ENCODE measurements around the gene ZNF19.

DNA sequence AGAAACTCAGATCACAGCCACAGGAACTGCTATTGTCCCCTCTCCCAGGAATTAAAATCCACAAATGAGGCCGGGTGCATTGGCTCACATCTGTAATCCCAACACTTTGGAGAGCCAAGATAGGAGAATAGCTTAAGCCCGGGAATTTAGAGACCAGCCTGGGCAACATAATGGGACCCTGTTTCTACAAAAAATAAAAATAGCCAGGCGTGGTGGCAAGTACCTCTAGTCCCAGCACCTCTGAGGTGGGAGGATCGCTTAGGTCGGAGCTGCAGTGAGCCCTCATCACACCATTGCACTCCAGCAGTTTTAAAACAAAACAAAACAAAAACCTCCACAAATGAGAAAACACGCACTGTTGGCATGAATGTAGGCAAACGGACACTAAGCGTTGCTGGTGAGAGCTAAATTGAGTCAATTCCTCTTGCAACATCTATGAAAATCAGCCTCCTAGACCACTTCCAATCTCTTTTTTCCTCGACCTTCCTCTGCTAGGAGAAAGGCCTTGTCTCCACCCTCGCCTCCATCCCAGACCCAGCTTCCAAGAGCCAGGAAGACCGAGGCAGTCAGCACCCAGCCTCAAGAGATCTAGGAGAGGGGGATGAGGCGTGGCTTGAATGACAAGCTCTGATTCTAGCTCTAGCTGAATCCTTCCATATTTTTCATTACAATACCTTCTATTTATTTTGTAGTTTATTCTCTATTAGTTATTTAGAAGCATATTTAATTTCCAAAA is 62.1 kb downstream of the ZNF19 start:
- TF ChIP-seq, protein P1, sequence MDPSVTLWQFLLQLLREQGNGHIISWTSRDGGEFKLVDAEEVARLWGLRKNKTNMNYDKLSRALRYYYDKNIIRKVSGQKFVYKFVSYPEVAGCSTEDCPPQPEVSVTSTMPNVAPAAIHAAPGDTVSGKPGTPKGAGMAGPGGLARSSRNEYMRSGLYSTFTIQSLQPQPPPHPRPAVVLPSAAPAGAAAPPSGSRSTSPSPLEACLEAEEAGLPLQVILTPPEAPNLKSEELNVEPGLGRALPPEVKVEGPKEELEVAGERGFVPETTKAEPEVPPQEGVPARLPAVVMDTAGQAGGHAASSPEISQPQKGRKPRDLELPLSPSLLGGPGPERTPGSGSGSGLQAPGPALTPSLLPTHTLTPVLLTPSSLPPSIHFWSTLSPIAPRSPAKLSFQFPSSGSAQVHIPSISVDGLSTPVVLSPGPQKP (IDR thresholded peaks at IDR 0.05; ENCODE audit: low read depth, low read length) = no peak
- TF ChIP-seq POLR2A (IDR thresholded peaks at IDR 0.05; ENCODE audit: low read length) = no peak
- no peak for TF ChIP-seq RAD21 (conservative IDR thresholded peaks at IDR 0.05 in 1 of 2, IDR thresholded peaks at IDR 0.05 in 1 of 2)
- TF ChIP-seq KDM1A (IDR thresholded peaks at IDR 0.05; ENCODE audit: low read depth) = 0 out of 2 replicates have a peak, but pooled peaks have one; percentile 22
- TF ChIP-seq CTCF (IDR thresholded peaks at IDR 0.05) = no peak
- no peak for TF ChIP-seq RNF2 (IDR thresholded peaks at IDR 0.05; ENCODE audit: borderline replicate concordance, low read depth)
- no peak for TF ChIP-seq KDM5A (IDR thresholded peaks at IDR 0.05)
- no peak for TF ChIP-seq NR3C1 (IDR thresholded peaks at IDR 0.05)
- TF ChIP-seq CHD2 (IDR thresholded peaks at IDR 0.05; ENCODE audit: low read length, partially characterized antibody) = no peak
- no peak for TF ChIP-seq EP300 (IDR thresholded peaks at IDR 0.05)
- TF ChIP-seq ZC3H11A (IDR thresholded peaks at IDR 0.05) = no peak
